ENCODE results near the gene TRMT11.

The TRMT11 gene

DNA sequence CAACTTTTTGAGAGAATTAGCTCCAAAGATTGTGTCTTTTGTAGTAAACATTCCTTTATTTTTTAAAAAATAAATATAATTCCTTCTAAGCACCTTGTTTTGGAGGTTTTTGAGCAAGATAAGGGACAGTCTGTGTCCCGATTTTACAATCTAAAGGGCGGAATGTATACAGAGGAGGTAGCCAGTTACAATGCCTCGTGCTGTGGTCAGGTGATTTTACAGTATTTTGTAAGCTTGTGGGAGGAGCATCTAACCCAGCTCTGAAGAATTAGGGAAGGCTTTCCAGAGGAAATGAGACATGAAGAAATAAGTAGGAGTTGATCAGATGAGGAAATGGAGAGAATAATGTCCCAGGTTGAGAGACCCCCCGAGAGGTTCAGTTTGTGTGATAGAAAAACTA is 28.5 kb upstream of the TRMT11 start:
- Mint-ChIP-seq H3K4me3 (no peak overlapping the region), H3K4me1 (no peaks in the 10 kb centered on the region), H3K36me3 (ENCODE audit: low read depth) (no peaks in the 10 kb centered on the region), H3K9me3 (no peaks in the 10 kb centered on the region), H3K27ac (no peak overlapping the region), H3K27me3 (ENCODE audit: low read depth, poor library complexity) (peaks cover 7% of the 10 kb centered on the region)
- no peak for DNase-seq
- TF ChIP-seq, protein P1, sequence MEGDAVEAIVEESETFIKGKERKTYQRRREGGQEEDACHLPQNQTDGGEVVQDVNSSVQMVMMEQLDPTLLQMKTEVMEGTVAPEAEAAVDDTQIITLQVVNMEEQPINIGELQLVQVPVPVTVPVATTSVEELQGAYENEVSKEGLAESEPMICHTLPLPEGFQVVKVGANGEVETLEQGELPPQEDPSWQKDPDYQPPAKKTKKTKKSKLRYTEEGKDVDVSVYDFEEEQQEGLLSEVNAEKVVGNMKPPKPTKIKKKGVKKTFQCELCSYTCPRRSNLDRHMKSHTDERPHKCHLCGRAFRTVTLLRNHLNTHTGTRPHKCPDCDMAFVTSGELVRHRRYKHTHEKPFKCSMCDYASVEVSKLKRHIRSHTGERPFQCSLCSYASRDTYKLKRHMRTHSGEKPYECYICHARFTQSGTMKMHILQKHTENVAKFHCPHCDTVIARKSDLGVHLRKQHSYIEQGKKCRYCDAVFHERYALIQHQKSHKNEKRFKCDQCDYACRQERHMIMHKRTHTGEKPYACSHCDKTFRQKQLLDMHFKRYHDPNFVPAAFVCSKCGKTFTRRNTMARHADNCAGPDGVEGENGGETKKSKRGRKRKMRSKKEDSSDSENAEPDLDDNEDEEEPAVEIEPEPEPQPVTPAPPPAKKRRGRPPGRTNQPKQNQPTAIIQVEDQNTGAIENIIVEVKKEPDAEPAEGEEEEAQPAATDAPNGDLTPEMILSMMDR (IDR thresholded peaks at IDR 0.05) = no peak

DNA sequence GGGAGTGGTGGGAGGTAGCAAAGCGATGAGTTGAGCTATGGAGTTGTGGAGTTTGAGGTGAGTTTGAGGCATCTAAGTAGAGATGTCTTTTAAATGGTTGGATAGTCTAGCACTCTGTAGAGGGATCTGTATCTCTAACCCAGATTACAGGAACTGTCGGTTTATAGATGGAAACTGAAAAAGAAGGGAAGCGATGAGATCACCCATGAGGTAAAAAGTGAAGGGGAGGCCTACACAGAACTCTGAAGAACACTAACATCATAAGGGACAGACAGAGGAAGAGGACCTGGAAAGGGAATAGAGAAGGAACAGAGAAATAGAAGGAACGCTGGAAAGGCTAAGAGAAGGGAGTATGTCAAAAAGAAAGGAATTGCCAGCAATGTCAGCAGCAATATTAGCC is 27.3 kb upstream of the TRMT11 start:
- Mint-ChIP-seq H3K4me1 (no peaks in the 10 kb centered on the region), H3K9me3 (no peaks in the 10 kb centered on the region), H3K4me3 (no peak overlapping the region), H3K27me3 (ENCODE audit: low read depth, poor library complexity) (peaks cover 4% of the 10 kb centered on the region), H3K27ac (no peak overlapping the region), H3K36me3 (ENCODE audit: low read depth) (no peaks in the 10 kb centered on the region)
- TF ChIP-seq, protein P1 (IDR thresholded peaks at IDR 0.05) = no peak
- DNase-seq = no peak

GRCh38 chr6:125961117-125961516 is 25.2 kb upstream of the TRMT11 start:
- Mint-ChIP-seq H3K4me3 (no peak overlapping the region), H3K4me1 (no peaks in the 10 kb centered on the region), H3K36me3 (ENCODE audit: low read depth) (no peaks in the 10 kb centered on the region), H3K27me3 (ENCODE audit: low read depth, poor library complexity) (no peaks in the 10 kb centered on the region), H3K27ac (no peak overlapping the region), H3K9me3 (no peaks in the 10 kb centered on the region)
- no peak for DNase-seq
- TF ChIP-seq, protein P1 (IDR thresholded peaks at IDR 0.05) = no peak

DNA sequence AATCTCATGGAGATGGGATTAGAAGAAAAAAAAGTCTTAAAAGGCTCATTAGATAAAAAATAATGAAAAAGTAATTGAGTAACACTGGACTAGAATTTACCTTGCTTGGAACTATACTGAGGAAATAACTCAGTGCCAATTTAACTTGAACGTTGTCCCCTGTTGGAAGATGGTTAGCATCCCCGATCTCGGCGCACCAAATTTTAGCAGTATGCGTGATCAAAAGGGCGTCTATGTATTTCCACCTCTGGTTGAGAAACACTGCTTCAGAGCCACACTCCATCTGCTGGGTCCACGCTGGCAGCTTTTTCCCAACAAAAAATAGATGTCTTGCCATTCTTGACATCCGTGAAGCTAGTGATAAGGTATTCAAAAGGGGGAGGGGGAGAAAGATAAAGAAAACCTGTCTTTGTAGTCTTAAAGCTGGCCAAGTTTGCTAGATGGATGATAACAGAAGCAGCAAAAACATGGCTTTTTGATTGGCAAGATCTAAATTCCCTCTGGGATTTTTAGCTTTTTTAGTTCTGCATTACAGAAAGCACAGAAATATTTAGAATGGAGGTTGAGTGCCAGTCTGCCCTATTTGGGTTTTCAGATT is 23.3 kb upstream of the TRMT11 start:
- H3K27me3 Mint-ChIP-seq (ENCODE audit: low read depth, poor library complexity) = no peaks in the 10 kb centered on the region
- TF ChIP-seq, protein P1 (IDR thresholded peaks at IDR 0.05) = no peak
- no peaks in the 10 kb centered on the region for H3K9me3 Mint-ChIP-seq
- peaks cover 13% of the 10 kb centered on the region for H3K36me3 Mint-ChIP-seq (ENCODE audit: low read depth)
- no peak overlapping the region for H3K4me3 Mint-ChIP-seq
- DNase-seq = no peak
- no peak overlapping the region for H3K27ac Mint-ChIP-seq
- H3K4me1 Mint-ChIP-seq = no peaks in the 10 kb centered on the region

DNA sequence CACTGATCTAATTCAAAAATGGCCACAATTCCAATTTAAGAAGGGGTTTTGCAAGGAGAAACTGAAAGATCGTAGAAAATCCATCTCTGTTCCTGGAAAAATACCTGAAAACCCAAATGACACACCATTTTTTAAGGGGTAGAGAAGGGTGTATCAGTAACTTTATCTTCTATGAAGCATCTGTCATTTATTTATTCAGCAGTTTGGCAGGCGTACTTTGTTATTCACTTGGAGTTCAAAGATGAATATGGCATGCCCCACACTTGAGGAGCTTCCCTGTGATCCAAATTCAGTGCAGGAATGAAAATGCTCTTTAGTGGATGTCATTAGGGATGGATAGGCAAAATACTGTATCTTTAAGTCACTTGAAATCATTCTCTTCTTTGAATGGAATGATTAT is 22.5 kb upstream of the TRMT11 start:
- H3K27me3 Mint-ChIP-seq (ENCODE audit: low read depth, poor library complexity) = no peaks in the 10 kb centered on the region
- no peaks in the 10 kb centered on the region for H3K4me1 Mint-ChIP-seq
- no peaks in the 10 kb centered on the region for H3K9me3 Mint-ChIP-seq
- no peak overlapping the region for H3K4me3 Mint-ChIP-seq
- no peak overlapping the region for H3K27ac Mint-ChIP-seq
- no peak for DNase-seq
- peaks cover 21% of the 10 kb centered on the region for H3K36me3 Mint-ChIP-seq (ENCODE audit: low read depth)
- TF ChIP-seq, protein P1 (IDR thresholded peaks at IDR 0.05) = no peak

GRCh38 chr6:125966569-125966968 is 19.8 kb upstream of the TRMT11 start:
- TF ChIP-seq, protein P1 (IDR thresholded peaks at IDR 0.05) = no peak
- no peaks in the 10 kb centered on the region for H3K4me1 Mint-ChIP-seq
- H3K27me3 Mint-ChIP-seq (ENCODE audit: low read depth, poor library complexity) = no peaks in the 10 kb centered on the region
- H3K36me3 Mint-ChIP-seq (ENCODE audit: low read depth) = peaks cover 36% of the 10 kb centered on the region
- no peak overlapping the region for H3K27ac Mint-ChIP-seq
- no peaks in the 10 kb centered on the region for H3K9me3 Mint-ChIP-seq
- no peak overlapping the region for H3K4me3 Mint-ChIP-seq
- DNase-seq = no peak
